Measurements from ENCODE around the gene REXO1. TPM values are rescaled to one million over a fixed set of nuclear protein-coding genes. Genes with fewer than 3 reads are reported as not detected.
A peak's percentile ranks its signal among the peaks of the same experiment; 100 is the strongest.

REXO1 gene
- total and polyA plus RNA-seq, 2 of the 13 experiments (the other 11 are each of a cell fraction or from before 2014, with no cell fraction given), result 5.0 to 11.2 TPM

DNA sequence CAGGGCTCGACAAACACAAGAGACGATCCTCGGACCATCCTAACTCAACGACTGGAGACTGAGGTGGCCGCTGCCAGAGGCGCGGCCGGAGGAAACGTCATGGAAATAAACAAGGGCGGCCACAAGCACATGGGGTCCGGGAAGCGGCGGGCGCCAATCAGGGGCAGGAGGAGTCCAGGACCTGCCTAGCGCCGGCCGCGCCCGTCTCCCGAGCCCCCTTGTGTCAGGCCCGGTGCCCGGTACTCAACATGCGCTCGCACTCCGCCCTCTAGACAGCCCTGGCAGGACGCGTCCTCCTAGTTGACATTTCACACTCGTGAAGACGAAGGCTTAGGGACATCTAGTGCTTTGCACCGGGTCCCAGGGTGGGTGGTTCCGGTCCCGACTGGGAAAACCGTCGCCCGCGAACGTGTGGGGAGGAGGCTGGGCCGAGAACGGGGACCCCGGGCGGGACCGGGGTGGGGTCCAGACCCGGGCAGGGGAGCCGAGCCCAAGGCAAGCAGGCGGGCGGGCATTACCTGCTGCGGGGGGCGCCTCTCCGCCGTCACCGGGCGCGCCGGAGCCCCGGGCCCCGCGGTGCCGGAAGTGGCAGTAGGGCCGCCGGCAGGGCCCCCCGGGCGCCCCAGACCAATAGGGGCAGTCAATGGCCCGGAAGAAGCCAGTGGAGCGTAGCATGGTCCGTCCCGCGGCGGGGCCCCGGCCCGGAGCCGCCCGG is 442 bp downstream of the REXO1 start (continued):
- TF ChIP-seq ZNF784 (CRISPR knock-in tag; IDR thresholded peaks at IDR 0.05; ENCODE audit: borderline replicate concordance), result no peak
- TF ChIP-seq HMGA1 (CRISPR knock-in tag; conservative IDR thresholded peaks at IDR 0.05), result no peak
- TF ChIP-seq SMAD3 (CRISPR knock-in tag; IDR thresholded peaks at IDR 0.05), result no peak
- TF ChIP-seq, protein P1, sequence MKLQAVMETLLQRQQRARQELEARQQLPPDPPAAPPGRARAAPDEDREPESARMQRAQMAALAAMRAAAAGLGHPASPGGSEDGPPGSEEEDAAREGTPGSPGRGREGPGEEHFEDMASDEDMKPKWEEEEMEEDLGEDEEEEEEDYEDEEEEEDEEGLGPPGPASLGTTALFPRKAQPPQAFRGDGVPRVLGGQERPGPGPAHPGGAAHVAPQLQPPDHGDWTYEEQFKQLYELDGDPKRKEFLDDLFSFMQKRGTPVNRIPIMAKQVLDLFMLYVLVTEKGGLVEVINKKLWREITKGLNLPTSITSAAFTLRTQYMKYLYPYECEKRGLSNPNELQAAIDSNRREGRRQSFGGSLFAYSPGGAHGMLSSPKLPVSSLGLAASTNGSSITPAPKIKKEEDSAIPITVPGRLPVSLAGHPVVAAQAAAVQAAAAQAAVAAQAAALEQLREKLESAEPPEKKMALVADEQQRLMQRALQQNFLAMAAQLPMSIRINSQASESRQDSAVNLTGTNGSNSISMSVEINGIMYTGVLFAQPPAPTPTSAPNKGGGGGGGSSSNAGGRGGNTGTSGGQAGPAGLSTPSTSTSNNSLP (IDR thresholded peaks at IDR 0.05; ENCODE audit: low read depth, low read length), result no peak
- no peak for TF ChIP-seq MAZ (IDR thresholded peaks at IDR 0.05; ENCODE audit: borderline replicate concordance, low read depth, low read length)
- TF ChIP-seq MAZ (CRISPR knock-in tag; IDR thresholded peaks at IDR 0.05; ENCODE audit: low read depth), result no peak
- TF ChIP-seq GATAD1 (CRISPR knock-in tag; IDR thresholded peaks at IDR 0.05), result peak; percentile 60
- TF ChIP-seq ZNF569 (CRISPR knock-in tag; IDR thresholded peaks at IDR 0.05; ENCODE audit: borderline replicate concordance), result no peak
- TF ChIP-seq ZBTB26 (CRISPR knock-in tag; IDR thresholded peaks at IDR 0.05; ENCODE audit: borderline replicate concordance), result no peak
- TF ChIP-seq GABPA (IDR thresholded peaks at IDR 0.05; ENCODE audit: low read depth, low read length), result no peak; the same call in 1 of the 2 replicates
- no peak for TF ChIP-seq GABPA (CRISPR knock-in tag; IDR thresholded peaks at IDR 0.05; ENCODE audit: low read depth)
- TF ChIP-seq HES4 (CRISPR knock-in tag; IDR thresholded peaks at IDR 0.05; ENCODE audit: borderline replicate concordance), result 0 out of 2 replicates have a peak, but pooled peaks have one; percentile 56
- no peak for TF ChIP-seq ZNF292 (CRISPR knock-in tag; IDR thresholded peaks at IDR 0.05; ENCODE audit: borderline replicate concordance, low read depth)
- TF ChIP-seq PREB (CRISPR knock-in tag; IDR thresholded peaks at IDR 0.05), result no peak
- TF ChIP-seq ZNF260 (CRISPR knock-in tag; IDR thresholded peaks at IDR 0.05; ENCODE audit: borderline replicate concordance, low read depth), result no peak
- no peak for TF ChIP-seq MAFG (CRISPR knock-in tag; IDR thresholded peaks at IDR 0.05)
- no peak for TF ChIP-seq ZNF646 (CRISPR knock-in tag; IDR thresholded peaks at IDR 0.05)
- TF ChIP-seq YEATS4 (CRISPR knock-in tag; IDR thresholded peaks at IDR 0.05; ENCODE audit: borderline replicate concordance), result peak; percentile 50

All from HepG2 (cell line).